ENCODE results near the gene FHIT.

The FHIT gene

GRCh38 chr3:60536420-60536819 is 714.8 kb downstream of the FHIT start:
- peak; percentile 62 for DNase-seq

GRCh38 chr3:60531759-60532158 is 719.5 kb downstream of the FHIT start:
- no peak for DNase-seq

- no peak for DNase-seq
Observed at GRCh38 chr3:60528651-60529050, 722.6 kb downstream of the FHIT start.

GRCh38 chr3:60523536-60523935 is 727.7 kb downstream of the FHIT start:
- DNase-seq = no peak

GRCh38 chr3:60517134-60517533 is 734.1 kb downstream of the FHIT start:
- no peak for DNase-seq

- DNase-seq = no peak
Observed at GRCh38 chr3:60514866-60515265, 736.4 kb downstream of the FHIT start.

- DNase-seq = no peak
Observed at GRCh38 chr3:60514085-60514649, 737.1 kb downstream of the FHIT start.

- no peak for DNase-seq
Observed at GRCh38 chr3:60513241-60513640, 738.0 kb downstream of the FHIT start.

GRCh38 chr3:60512506-60512905 is 738.7 kb downstream of the FHIT start:
- no peak for DNase-seq

- DNase-seq = no peak
Observed at GRCh38 chr3:60509471-60509870, 741.8 kb downstream of the FHIT start.

GRCh38 chr3:60504827-60505457 is 746.3 kb downstream of the FHIT start:
- DNase-seq = no peak

- DNase-seq = no peak
Observed at GRCh38 chr3:60501314-60501713, 749.9 kb downstream of the FHIT start.

GRCh38 chr3:60497902-60498301 is 753.4 kb downstream of the FHIT start:
- DNase-seq = peak; percentile 48

GRCh38 chr3:60490992-60491391 is 760.3 kb downstream of the FHIT start:
- DNase-seq = no peak

GRCh38 chr3:60475096-60475495 is 776.2 kb downstream of the FHIT start:
- no peak for DNase-seq

- DNase-seq = no peak
Observed at GRCh38 chr3:60469481-60469880, 781.8 kb downstream of the FHIT start.

GRCh38 chr3:60463685-60464084 is 787.6 kb downstream of the FHIT start:
- no peak for DNase-seq

- DNase-seq = no peak
Observed at GRCh38 chr3:60461267-60461666, 790.0 kb downstream of the FHIT start.

- no peak for DNase-seq
Observed at GRCh38 chr3:60456180-60456579, 795.1 kb downstream of the FHIT start.

GRCh38 chr3:60453326-60453725 is 797.9 kb downstream of the FHIT start:
- no peak for DNase-seq

- no peak for DNase-seq
Observed at GRCh38 chr3:60448696-60449095, 802.6 kb downstream of the FHIT start.

- no peak for DNase-seq
Observed at GRCh38 chr3:60445446-60445845, 805.8 kb downstream of the FHIT start.

- no peak for DNase-seq
Observed at GRCh38 chr3:60444898-60445437, 806.3 kb downstream of the FHIT start.

- no peak for DNase-seq
Observed at GRCh38 chr3:60440869-60441268, 810.4 kb downstream of the FHIT start.
